HCT116 (cell line): ENCODE data around the gene SLC26A5. TPM values are rescaled to one million over a fixed set of nuclear protein-coding genes. Genes with fewer than 3 reads are reported as not detected.
A peak's percentile ranks its signal among the peaks of the same experiment; 100 is the strongest.
"Not testable (repeated sequence)": the region's sequence is repeated elsewhere in the genome, so short reads cannot be mapped to it uniquely, and the experiment has no call there.

Experiments
- ATAC-seq: fragments of 200-7000 bp; cut with Tn5 transposase; 2 replicates; pipeline ENCODE4 v1.9.1; 2020; ENCODE audit warnings: mild to moderate bottlenecking, moderate library complexity
- BruUV-seq: library from RNA; stranded (reverse); fragments of 400-500 nt; replicated peaks from 2 replicates; lab custom pipeline; 2021; lab: Mats Ljungman, UMichigan
- CTCF ChIA-PET: fragments of 300-600 bp; sonication (Branson Sonifier 250); formaldehyde crosslinking; loops from one replicate; lab custom pipeline; 2021; ENCODE audit warnings: antibody characterized with exemption; lab: Charles Lee
- POLR2A ChIA-PET: fragments of 300-600, 350-600 bp; sonication (Branson Sonifier 250); formaldehyde crosslinking; loops from one replicate; lab custom pipeline; 2021; ENCODE audit warnings: antibody characterized with exemption; lab: Charles Lee
- RAD21 ChIA-PET, 2 experiments: fragments of 300-600 bp; sonication (Branson Sonifier 250); formaldehyde crosslinking; loops; one replicate each; lab custom pipeline; 2023; ENCODE audit warnings: low total read pairs in 2 of 2; ENCODE audit not compliant: uncharacterized antibody in 2 of 2, unreplicated experiment in 2 of 2, low non-redundant PET in 1 of 2; lab: Charles Lee
- DNase-seq: peaks from one replicate; pipeline ENCODE4 v3.0.0-alpha.2; 2010; ENCODE audit warnings: low read depth, low spot score
- H2AFZ ChIP-seq: fragments of 200-600 bp; shearing (Covaris generic), sonication (generic); 2 replicates; pipeline ENCODE4 v1.6.1; 2017; ENCODE audit warnings: low read depth, mixed run types, mixed read lengths, antibody characterized with exemption, low read length; ENCODE audit not compliant: poor library complexity, severe bottlenecking
- H3K27ac ChIP-seq: 2 replicates; pipeline ENCODE4 v1.5.1; 2012; ENCODE audit warnings: low read depth, low read length
- H3K27me3 ChIP-seq: fragments of 200-600 bp; sonication (generic); 2 replicates; pipeline ENCODE4 v1.6.1; 2016; ENCODE audit warnings: mixed run types, low read length, mixed read lengths; ENCODE audit not compliant: insufficient read depth
- H3K36me3 ChIP-seq, 2 experiments: fragments of 200-500 bp in 1 of 2; fragments of 200-600 bp in 1 of 2; sonication (Bioruptor generic) in 1 of 2; sonication (generic) in 1 of 2; 2 replicates each; pipeline versions ENCODE4 v1.5.1 to v1.6.1; 2014 to 2016; ENCODE audit warnings: low read length in 2 of 2, inconsistent platforms in 1 of 2, mixed read lengths in 1 of 2, mixed run types in 1 of 2; ENCODE audit not compliant: insufficient read depth in 2 of 2, control insufficient read depth in 1 of 2
- H3K4me1 ChIP-seq, 2 experiments: fragments of 200-600 bp in 1 of 2; sonication (generic) in 1 of 2; 2 replicates each; pipeline versions ENCODE4 v1.5.1 to v1.6.1; 2012 to 2017; ENCODE audit warnings: low read length in 2 of 2, inconsistent platforms in 1 of 2, mild to moderate bottlenecking in 1 of 2, mixed read lengths in 1 of 2, mixed run types in 1 of 2, moderate library complexity in 1 of 2; ENCODE audit not compliant: insufficient read depth in 2 of 2, control insufficient read depth in 1 of 2
- H3K4me2 ChIP-seq: fragments of 200-600 bp; sonication (generic); 2 replicates; pipeline ENCODE4 v1.6.1; 2017; ENCODE audit warnings: mixed run types, low read length, mixed read lengths
- H3K4me3 ChIP-seq, 2 experiments: fragments of 200-600 bp in 1 of 2; sonication (generic) in 1 of 2; replicated peaks in 1 of 2; 2 replicates each; pipeline ENCODE4 v1.5.1; 2011 to 2016; ENCODE audit warnings: low read length in 2 of 2, control low read depth in 1 of 2, low read depth in 1 of 2, mild to moderate bottlenecking in 1 of 2, mixed read lengths in 1 of 2, mixed run types in 1 of 2
- H3K79me2 ChIP-seq: fragments of 200-600 bp; sonication (generic); 2 replicates; pipeline ENCODE4 v1.6.1; 2017; ENCODE audit warnings: mild to moderate bottlenecking, mixed run types, low read length, moderate library complexity, mixed read lengths; ENCODE audit not compliant: insufficient read depth
- H3K9ac ChIP-seq: fragments of 200-600 bp; sonication (generic); 2 replicates; pipeline ENCODE4 v1.6.1; 2016; ENCODE audit warnings: low read length, mixed read lengths
- H3K9me2 ChIP-seq: fragments of 200-600 bp; sonication (generic), shearing (Covaris generic); 2 replicates; pipeline ENCODE4 v1.6.1; 2017; ENCODE audit warnings: mixed run types, mild to moderate bottlenecking, moderate library complexity; ENCODE audit not compliant: insufficient read depth
- H3K9me3 ChIP-seq, 2 experiments: fragments of 200-500 bp in 1 of 2; fragments of 200-600 bp in 1 of 2; sonication (Bioruptor generic) in 1 of 2; sonication (generic) in 1 of 2; 2 replicates each; pipeline ENCODE4 v1.6.1; 2014 to 2017; ENCODE audit warnings: low read length in 2 of 2, mixed read lengths in 2 of 2, inconsistent platforms in 1 of 2, low read depth in 1 of 2, mild to moderate bottlenecking in 1 of 2, mixed run types in 1 of 2, moderate library complexity in 1 of 2; ENCODE audit not compliant: control insufficient read depth in 1 of 2, insufficient read depth in 1 of 2
- H4K20me1 ChIP-seq: fragments of 200-600 bp; sonication (generic), shearing (Covaris generic); 2 replicates; pipeline ENCODE4 v1.6.1; 2017; ENCODE audit warnings: mixed run types, mild to moderate bottlenecking, moderate library complexity; ENCODE audit not compliant: insufficient read depth
- CBX3 ChIP-seq: IDR thresholded peaks from 2 replicates; pipeline ENCODE4 v1.6.1; 2012; ENCODE audit warnings: low read depth
- SIN3A ChIP-seq: IDR thresholded peaks from 2 replicates; pipeline ENCODE4 v1.6.1; 2012; ENCODE audit warnings: low read depth
- ZNF274 ChIP-seq: fragments of 200-500 bp; sonication (Bioruptor generic); IDR thresholded peaks from 2 replicates; pipeline ENCODE4 v1.6.1; 2014; ENCODE audit warnings: mild to moderate bottlenecking, low read depth, low read length, inconsistent platforms
- intact Hi-C: fragments of 100-400 bp; cut with micrococcal nuclease; formaldehyde crosslinking; loops from 2 replicates; pipeline ENCODE4 v1.10.0; 2022
- total RNA-seq: library from RNA; stranded (reverse); gene quantifications from one replicate; pipeline ENCODE4 v1.2.1, GENCODE V29; 2021; ENCODE audit not compliant: unreplicated experiment

SLC26A5 gene
- total RNA-seq, 1 experiment from 2014 or later = 0.15 TPM

DNA sequence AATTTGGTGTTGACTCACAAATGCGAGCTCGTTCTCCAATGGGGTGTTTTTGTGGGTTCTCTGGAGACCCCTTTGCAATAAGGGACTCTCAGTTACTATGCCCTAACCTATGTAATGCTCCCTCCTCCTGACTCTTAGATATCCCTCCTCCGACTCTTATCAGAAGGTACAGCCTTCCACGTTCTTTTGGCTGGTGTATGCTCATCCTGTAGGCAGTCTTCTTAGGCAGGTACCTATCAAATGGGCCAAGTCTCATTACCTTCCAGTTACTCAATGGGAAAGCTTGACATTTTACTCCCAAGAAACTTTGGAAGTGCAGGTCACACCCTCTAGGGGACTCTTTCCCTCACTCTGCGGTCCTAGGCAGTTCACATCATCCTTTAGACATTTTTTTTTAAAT lies 32.6 kb downstream of the SLC26A5 start:
- POLR2A ChIA-PET = no interaction called here
- ATAC-seq (no peak), DNase-seq (no peak)
- Histone ChIP-seq H2AFZ (no peak overlapping the region), H3K9ac (no peak overlapping the region), H3K9me2 (no peaks in the 10 kb centered on the region), H4K20me1 (no peaks in the 10 kb centered on the region), H3K4me1 (no peaks in the 10 kb centered on the region), H3K4me2 (no peak overlapping the region), H3K27me3 (0 out of 2 replicates have a peak, but pooled peaks cover 4% of the 10 kb centered on the region), H3K36me3 (no peaks in the 10 kb centered on the region), H3K4me3 (no peak overlapping the region), H3K79me2 (no peaks in the 10 kb centered on the region), H3K27ac (no peak overlapping the region), H3K9me3 (no peaks in the 10 kb centered on the region)
- BruUV-seq = no TSS peak
- CTCF ChIA-PET = no interaction called here
- intact Hi-C loops = no loop called here
- no peak for TF ChIP-seq SIN3A
- RAD21 ChIA-PET = no interaction called here

DNA sequence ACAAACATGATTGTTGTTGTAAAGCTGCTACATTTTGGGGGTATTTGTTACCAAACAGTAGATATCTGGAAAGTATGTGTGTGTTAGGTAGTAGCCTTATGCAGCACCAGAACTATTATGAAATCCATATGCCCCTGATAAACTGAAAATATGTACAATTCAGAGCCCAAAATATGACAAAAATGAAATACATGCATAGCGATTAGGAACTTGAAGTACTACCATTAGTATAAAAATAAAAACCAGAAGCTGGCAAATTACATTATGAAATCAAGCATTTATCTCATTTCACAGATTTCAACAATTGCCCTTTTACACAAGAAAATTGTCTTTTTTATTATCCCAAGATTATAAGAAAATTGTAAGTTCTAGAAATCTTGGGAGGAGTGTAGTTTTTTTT lies 33.9 kb downstream of the SLC26A5 start:
- POLR2A ChIA-PET = no interaction called here
- H3K27ac ChIP-seq = no peak overlapping the region
- RAD21 ChIA-PET = no interaction called here

DNA sequence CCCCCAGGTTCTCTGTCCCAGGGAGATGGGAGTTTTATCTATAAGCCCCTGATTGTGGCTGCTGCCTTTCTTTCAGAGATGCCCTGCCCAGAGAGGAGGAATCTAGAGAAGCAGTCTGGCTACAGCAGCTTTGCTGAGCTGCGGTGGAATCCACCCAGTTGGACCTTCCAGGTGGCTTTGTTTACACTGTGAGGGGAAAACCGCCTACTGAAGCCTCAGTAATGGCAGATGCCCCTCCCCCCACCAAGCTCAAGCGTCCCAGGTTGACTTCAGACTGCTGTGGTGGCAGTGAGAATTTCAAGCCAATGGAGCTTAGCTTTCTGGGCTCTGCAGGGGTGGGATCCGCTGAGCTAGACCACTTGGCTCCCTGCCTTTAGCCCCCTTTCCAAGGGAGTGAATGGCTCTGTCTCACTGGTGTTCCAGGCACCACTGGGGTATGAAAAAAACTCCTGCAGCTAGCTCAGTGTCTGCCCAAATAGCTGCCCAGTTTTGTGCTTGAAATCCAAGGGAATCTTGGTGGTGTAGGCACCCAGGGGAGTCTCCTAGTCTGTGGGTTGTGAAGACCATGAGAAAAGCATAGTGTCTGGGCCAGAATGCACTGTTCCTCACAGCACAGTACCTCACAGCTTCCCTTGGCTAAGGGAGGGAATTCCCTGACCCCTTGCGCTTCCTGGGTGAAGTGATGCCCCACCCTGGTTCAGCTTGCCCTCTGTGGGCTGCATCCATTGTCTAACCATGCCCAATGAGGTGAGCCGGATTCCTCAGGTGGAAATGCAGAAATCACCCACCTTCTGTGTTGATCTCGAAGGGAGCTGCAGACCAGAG lies 40.0 kb downstream of the SLC26A5 start:
- intact Hi-C loops = loop anchor here (10.0 kb wide), 1 partner anchor 331 kb away; the partner anchor contains the start of genes ARMC10 and FBXL13
- Histone ChIP-seq H2AFZ (peak overlapping the region; percentile 17), H3K4me2 (peak overlapping the region; percentile 21; the same call in 1 of the 2 replicates)
- H3K27ac ChIP-seq, H3K27me3 ChIP-seq, H3K79me2 ChIP-seq, H3K9me2 ChIP-seq, H3K9me3 ChIP-seq, DNase-seq, H3K4me3 ChIP-seq, BruUV-seq, H4K20me1 ChIP-seq, RAD21 ChIA-PET, H3K36me3 ChIP-seq, H3K9ac ChIP-seq, POLR2A ChIA-PET, H3K4me1 ChIP-seq: not testable (repeated sequence)
- CTCF ChIA-PET = interaction anchor here (0.8 to 1.4 kb wide), 5 partner anchors 14 to 648 kb away, joined by 3 to 8 read pairs (median 3); partner anchors contain the start of genes ARMC10 and FBXL13
- peak; percentile 19; the same call in 1 of the 2 replicates for ATAC-seq

More for the DNA sequence above, 33.9 kb downstream of the SLC26A5 start:
- no peak overlapping the region for H3K9ac ChIP-seq
- intact Hi-C loops = no loop called here
- H4K20me1 ChIP-seq = no peaks in the 10 kb centered on the region
- DNase-seq (no peak), ATAC-seq (no peak)
- H2AFZ ChIP-seq = no peak overlapping the region
- no peak for TF ChIP-seq ZNF274
- no peak for TF ChIP-seq CBX3
- no peaks in the 10 kb centered on the region for H3K79me2 ChIP-seq
- H3K4me3 ChIP-seq = no peak overlapping the region
- H3K9me3 ChIP-seq = no peaks in the 10 kb centered on the region
- H3K36me3 ChIP-seq = no peaks in the 10 kb centered on the region
- no peaks in the 10 kb centered on the region for H3K9me2 ChIP-seq
- CTCF ChIA-PET = no interaction called here
- no TSS peak for BruUV-seq
- 0 out of 2 replicates have a peak, but pooled peaks cover 4% of the 10 kb centered on the region for H3K27me3 ChIP-seq
- H3K4me1 ChIP-seq = no peaks in the 10 kb centered on the region
- H3K4me2 ChIP-seq = no peak overlapping the region

DNA sequence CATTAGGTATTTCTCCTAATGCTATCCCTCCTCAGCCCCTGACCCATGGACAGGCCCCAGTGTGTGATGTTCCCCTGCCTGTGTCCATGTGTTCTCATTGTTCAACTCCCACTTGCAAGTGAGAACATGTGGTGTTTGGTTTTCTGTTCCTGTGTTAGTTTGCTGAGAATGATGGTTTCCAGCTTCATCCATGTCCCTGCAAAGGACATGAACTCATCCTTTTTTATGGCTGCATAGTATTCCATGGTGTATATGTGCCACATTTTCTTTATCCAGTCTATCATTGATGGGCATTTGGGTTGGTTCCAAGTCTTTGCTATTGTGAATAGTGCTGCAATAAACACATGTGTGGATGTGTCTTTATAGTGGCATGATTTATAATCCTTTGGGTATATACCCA lies 46.3 kb downstream of the SLC26A5 start:
- H3K27ac ChIP-seq, RAD21 ChIA-PET, CTCF ChIA-PET, H3K27me3 ChIP-seq, H4K20me1 ChIP-seq, DNase-seq, H3K36me3 ChIP-seq, H3K4me2 ChIP-seq, H3K9me3 ChIP-seq, BruUV-seq, H3K9me2 ChIP-seq, ATAC-seq, H3K4me3 ChIP-seq, H2AFZ ChIP-seq, H3K79me2 ChIP-seq, H3K4me1 ChIP-seq, H3K9ac ChIP-seq, POLR2A ChIA-PET: not testable (repeated sequence)
- intact Hi-C loops = loop anchor here (10.0 kb wide), 1 partner anchor 325 kb away; the partner anchor contains the start of genes ARMC10 and FBXL13
